CMK (cell line): ENCODE results near the gene HOOK2.
A peak's percentile ranks its signal among the peaks of the same experiment; 100 is the strongest.
"Not testable (repeated sequence)": the region's sequence is repeated elsewhere in the genome, so short reads cannot be mapped to it uniquely, and the experiment has no call there.

Experiments used
- DNase-seq: peaks from one replicate; pipeline ENCODE4 v3.0.0-alpha.2; 2010; ENCODE audit warnings: low read depth

Gene HOOK2

DNA sequence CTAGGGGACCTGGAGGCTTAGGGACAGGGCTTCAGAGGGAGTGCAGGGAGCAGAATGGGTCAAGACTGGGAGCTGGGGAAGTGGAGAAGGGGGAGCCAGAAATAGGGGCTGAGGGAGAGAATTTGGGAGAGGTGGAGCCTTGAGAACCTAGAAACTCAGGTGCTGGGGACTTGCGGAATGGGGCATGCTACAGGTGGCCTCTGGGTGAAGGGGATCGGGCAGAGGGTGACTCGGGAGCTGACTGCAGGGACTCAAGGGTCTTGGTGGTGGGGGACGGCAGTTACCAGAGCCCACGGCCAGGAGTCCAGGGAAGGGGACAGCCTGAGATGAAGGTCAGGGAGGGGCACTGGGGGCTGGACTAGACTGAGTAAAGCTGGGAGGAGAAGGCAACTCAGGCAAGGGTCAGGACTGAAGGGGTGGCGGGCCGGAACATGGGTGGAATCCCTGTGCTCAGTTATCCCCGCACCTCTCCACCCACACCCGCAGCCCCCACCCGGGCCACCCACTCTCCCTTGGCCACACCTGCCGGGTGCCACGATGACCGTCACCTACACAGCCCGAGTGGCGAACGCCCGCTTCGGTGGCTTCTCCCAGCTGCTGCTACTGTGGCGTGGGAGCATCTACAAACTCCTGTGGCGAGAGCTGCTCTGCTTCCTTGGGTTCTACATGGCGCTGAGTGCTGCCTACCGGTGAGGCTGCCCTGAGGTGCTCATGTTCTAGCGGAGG is 23.1 kb downstream of the HOOK2 start:
- no peak for DNase-seq

DNA sequence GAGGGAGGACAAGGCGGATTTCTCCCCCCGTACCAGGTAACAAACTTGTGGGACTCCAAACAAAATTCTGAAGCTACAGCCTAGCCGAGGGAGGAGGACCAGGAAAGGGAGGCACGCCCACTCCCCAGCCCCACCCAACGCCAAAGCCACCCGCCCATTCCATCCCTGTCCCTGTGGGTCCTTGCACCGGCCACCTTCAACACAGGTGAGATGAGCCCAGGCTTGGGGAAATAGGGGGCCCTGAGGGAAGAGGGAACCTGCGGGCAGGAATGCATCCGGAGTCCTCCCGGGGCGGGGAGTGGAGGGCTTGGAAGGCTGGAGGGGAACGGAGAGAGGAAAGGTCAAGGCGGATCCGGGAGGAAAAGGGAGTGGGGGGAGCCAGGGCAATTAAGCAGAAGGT is 23.7 kb downstream of the HOOK2 start, which contains the start of gene BEST2:
Gene BEST2, plus strand, starts transcription at position 157 of the 400 bp plus-strand sequence. CDS start 802 bp downstream, outside the sequence.
- DNase-seq = no peak

- DNase-seq = no peak
These were observed 24.5 kb downstream of the HOOK2 start for GRCh38 chr19:12750851-12751250.

DNA sequence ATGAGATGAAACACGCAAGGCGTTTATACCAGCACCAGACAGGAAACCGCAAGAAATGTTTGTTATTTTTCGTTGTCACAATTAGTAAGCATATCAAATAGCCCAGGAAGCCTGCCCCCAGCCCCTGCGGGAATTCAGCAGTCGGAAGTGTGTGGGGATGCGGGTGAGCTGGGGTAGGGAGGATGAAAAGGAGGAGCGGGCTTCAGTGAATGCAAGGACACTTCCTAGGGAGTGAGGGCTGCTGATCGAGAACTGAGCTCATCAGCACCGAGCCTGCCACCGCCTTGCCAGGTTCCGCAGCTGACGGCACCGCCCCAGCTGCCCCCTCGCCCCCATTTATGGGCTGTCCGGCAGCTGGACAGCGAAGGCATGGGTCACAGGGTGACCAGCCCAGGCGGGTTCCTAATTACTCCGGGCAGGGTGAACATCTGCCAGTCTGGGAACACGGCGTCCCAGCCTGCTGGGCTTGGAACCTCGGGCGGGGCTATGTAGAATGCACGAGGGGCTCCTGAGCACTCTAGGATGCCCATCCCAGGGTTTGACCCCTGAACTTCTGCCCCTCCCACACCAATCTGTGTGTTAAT is 25.3 kb downstream of the HOOK2 start:
- no peak for DNase-seq

GRCh38 chr19:12748489-12748888 is 26.9 kb downstream of the HOOK2 start:
- no peak for DNase-seq

DNA sequence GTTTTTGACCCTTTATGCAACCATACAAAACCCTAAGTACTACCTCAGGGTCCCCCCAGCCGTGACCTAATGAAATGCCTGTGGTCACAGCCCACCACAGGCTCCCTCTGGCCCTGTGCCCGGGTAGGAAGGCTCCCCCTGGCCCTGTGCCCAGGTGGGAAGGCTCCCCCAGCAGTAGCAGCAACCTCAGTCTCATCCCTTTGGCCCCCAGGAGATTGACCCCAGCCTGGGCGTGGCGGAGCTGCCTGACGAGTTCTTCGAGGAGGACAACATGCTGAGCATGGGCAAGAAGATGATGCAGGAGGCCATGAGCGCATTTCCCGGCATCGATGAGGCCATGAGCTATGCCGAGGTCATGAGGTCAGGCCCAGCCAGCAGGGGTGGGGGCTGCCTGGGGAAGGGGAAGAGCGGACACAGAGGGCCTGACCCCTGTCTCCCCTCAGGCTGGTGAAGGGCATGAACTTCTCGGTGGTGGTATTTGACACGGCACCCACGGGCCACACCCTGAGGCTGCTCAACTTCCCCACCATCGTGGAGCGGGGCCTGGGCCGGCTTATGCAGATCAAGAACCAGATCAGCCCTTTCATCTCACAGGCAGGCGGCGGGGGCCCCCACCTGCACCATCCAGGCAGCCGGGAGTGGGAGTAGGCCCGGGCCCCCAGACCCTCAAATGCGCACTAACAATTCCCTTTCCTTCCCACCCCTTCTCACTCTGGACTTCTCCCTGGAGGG is 30.0 kb downstream of the HOOK2 start:
- DNase-seq = no peak

DNA sequence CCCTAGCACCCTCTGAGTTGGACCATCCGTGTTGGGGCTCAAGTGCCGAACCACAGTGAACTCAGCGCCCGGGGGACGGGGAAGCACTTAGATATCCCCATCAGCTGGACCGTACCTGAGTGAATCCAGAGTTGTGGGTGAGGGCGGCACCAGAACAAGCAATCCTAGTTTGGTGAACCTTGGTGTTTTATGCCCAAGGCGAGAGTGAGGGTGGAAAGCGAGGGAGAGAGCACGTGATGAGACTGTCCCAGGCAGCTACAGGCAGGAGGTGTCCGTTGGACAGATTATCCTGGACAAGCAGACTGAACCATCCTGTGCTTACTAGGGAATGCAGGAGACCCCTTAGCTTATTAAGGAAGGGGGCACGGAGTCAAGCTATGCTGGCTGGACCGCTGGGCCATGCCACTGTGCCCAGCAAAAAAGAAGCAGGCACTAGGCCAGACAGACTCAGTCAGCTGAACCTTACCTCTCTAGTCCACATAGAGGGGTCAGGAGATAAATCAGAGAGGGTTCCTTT is 37.5 kb downstream of the HOOK2 start:
- no peak for DNase-seq

GRCh38 chr19:12736995-12737834 is 38.1 kb downstream of the HOOK2 start, which contains the start of gene GET3:
GET3 (plus strand) TSS chr19:12737497; CDS start chr19:12737506, 9 bp downstream.
- peak; percentile 98 for DNase-seq

DNA sequence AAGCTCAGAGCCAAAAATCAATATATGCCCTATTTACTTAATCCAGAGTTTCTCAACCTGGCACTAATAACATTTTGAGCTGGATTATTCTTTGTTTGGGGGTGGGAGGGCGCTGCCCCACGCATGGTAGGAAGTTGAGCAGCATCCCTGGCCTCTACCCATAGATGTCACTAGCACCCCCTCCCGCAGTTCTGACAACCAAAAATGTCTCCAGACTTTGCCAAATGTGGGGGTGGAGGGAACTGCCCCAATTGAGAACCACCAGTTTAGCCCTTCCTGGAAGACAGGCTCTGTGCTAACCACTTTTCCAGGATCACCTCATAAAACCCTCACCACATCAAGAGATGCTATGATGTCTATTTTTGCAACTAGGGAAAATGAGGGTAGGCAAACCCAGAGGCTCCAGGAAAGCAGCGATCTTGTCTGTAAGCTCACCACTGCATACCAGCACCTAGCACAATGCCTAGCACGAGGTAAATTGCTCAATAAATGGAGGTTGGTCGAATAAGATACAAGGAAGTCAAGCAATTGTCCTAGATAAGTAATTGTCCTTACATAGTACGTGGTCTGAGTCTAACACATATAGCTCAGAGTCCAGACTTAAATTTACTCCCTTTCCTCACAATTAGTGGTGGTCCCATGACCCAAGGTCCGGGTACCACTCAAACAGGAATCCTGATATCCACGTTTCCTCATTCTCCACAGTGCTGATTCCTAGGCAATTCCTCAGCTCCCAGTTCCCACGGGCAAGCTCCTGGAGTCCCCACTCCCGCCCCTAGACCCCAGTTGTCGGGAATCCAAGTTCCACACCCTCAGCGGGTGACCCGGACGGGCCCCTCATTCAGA is 41.8 kb downstream of the HOOK2 start:
- DNase-seq = peak; percentile 66

GRCh38 chr19:12731337-12731736 is 44.0 kb downstream of the HOOK2 start:
- DNase-seq = no peak

DNA sequence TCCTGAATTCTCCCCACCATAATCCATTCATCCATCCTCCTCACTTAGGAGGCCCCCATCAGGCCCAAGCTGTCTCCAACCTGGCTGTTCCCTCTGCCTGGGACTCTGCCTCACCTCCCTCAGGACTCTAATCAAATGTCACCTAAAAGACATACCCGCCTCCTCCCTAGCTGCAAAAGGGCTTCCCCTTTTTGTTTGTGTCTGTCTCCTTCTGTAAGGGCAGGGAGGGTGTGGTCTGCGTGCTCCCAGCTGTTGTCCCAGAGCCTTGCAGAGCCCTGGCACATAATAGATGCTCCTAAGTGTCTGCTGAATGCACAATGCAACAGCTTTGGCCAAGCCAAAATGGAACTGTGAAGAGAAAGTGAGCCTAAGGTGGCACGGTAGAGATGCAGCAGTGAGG is 45.3 kb downstream of the HOOK2 start:
- no peak for DNase-seq

DNA sequence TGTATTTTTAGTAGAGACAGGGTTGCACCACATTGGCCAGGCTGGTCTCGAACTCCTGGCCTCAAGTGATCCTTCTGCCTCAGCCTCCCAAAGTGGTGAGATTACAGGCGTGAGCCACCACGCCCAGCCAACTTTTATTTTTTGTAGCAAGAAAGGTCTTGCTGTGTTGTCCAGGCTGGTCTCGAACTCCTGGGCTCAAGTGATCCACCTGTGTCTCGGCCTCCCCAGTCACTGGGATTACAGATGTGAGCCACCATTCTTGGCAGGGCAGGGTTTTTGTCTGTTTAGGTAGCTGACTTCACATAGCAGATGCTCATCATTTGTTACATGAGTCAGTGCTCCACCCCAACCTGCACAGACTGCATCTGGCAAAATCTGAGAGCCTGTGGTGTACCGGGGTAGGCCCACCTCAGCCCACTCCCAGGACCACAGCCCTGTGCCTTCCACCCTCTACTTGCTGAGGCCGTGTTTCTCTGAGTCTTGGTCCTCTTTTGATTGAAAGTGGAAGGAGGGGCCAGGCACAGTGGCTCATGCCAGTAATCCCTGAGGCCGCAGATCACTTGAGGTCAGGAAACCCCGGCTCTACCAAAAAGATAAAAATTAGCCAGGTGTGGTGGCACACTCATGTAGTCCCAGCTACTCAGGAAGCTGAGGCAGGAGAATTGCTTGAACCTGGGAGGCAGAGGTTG is 47.5 kb downstream of the HOOK2 start:
- no peak for DNase-seq

DNA sequence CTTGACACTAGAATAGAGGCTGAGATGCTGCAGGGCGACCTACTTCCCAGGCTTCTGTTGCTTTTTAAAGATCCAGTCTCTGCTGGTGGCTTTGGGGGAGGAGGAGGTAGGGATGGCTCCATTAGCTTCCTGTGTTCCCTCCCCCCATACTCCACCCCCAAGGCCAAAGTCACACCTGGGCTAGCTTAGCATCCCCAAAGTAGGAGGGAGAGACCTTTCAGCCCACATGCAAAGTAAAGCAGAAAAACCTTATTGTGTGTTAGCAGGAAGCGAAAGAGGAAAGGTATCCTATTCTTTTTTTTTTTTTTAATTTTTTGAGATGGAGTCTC is 48.4 kb downstream of the HOOK2 start:
- no peak for DNase-seq

DNA sequence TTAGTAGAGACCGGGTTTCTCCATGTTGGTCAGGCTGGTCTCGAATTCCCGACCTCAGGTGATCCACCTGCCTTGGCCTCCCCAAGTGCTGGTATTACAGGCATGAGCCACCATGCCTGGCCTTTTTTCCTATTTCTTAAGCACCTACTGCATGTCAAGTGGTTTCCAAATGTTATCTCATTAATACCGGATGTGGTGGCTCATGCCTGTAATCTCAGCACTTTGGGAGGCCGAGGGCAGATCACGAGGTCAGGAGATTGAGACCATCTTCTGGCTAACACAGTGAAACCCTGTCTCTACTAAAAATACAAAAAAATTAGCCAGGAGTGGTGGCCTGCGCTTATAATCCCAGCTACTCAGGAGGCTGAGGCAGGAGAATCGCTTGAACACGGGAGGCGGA is 49.7 kb downstream of the HOOK2 start:
- DNase-seq = not testable (repeated sequence)

DNA sequence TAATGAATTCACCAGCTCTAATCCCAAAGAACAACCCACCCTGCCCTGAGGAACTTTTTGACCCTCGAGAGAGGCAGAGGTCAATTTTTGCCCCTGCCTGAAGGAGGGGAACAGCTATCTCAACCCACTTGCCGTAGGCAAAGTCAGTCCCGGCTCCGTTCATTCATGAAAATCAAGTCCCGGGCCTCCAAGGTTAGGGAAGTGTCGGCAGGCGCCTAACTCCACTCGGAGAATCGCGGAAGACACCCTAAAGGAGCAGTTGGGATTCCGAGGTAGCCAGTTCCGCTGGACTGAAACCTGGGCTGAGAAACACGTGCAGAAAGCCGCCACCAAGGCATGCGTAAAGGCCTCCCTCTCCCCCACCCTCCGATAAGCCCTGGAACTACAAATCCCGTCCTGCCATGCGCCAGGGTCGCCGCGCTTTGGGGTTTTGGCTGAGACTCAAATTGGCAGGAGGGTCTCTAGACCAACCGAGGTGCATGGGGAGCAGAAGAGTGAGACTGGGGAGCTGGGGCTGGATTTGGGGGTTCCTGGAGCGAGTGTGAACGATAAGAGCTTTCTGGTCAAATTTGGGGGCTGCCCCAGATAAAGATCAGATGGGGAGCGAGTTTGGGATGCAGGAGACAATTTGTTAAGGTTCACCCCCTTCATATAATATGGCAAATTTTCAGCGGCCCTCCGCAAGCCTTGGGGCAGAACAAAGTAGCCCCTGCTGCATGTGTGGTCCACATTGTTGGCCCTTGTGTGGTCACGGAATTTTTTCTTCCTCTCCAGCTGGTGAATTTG is 51.5 kb downstream of the HOOK2 start, which contains the start of gene TNPO2:
Gene TNPO2, minus strand, starts transcription at position 292 of the 786 bp plus-strand sequence. CDS start 2,955 bp downstream, outside the sequence.
- DNase-seq = peak; percentile 63

DNA sequence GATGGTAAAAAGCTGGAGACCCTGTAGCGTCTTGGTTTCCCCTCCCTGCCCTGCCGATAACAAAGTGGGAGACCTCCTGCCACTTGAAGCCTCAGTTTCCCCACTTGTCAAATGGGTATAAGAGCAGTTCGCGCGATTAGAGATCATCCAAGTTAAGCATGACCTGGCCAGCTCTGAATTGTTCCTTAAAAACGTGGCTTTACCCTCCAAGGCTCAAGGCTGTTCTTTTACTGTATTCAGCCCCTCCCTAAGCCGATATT is 52.0 kb downstream of the HOOK2 start:
- DNase-seq = no peak

DNA sequence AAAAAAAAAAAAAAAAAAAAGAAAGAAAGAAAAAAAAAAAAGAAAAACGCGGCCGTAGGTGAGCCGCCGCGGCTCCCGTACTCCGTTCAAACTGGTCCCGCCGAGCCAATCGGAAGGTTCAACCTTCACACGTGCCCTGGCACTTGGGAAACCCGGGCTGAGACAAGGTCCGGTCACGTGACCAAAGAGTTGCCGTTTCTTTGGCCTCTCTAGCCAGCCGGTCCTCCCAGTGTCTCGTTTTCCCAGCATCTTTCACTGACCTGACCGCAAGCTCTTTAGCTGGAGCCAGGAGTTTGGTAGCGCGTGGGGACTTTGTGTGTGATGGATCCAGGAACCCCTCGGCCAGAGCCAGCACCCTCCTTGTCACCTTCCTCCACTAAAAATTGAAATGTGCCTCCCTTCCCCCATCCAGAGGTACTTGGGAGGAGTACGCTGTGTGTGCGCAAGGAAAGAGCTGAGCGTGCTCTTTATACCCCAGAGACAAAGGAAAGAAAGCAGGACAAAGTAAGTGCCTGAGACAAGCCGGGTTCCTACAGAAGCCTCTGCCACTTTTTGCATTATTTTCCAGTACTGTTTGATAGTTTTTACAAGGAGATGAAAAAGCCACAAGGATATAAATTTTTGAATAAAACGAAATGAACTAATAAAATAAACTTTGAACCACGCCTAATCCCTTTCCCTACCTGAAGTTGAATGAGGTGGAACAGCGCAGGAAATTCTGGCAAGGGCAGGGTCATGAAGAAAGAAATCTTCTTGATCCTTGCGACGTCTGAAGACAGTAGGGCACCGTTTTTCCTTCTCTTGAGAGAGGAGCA is 52.6 kb downstream of the HOOK2 start:
- peak; percentile 98 for DNase-seq

GRCh38 chr19:12721656-12722565 is 53.4 kb downstream of the HOOK2 start:
- peak; percentile 48 for DNase-seq
